IPS-15b (cell line): Measurements from ENCODE around the gene GRIP2.

Source experiments
- H3K27me3 ChIP-seq: one replicate; pipeline ENCODE4 v1.6.1; 2013; ENCODE audit warnings: low read length; ENCODE audit not compliant: control insufficient read depth, insufficient read depth
- H3K36me3 ChIP-seq: one replicate; pipeline ENCODE4 v1.6.1; 2013; ENCODE audit warnings: low read length; ENCODE audit not compliant: control insufficient read depth, insufficient read depth
- H3K4me1 ChIP-seq: one replicate; pipeline ENCODE4 v1.6.1; 2013; ENCODE audit warnings: mild to moderate bottlenecking, low read length; ENCODE audit not compliant: control insufficient read depth, insufficient read depth
- H3K4me3 ChIP-seq: one replicate; pipeline ENCODE4 v1.5.1; 2013; ENCODE audit warnings: low read depth, low read length
- H3K9ac ChIP-seq: one replicate; pipeline ENCODE4 v1.6.1; 2013; ENCODE audit warnings: low read depth, mild to moderate bottlenecking, low read length
- H3K9me3 ChIP-seq: one replicate; pipeline ENCODE4 v1.6.1; 2013; ENCODE audit warnings: mild to moderate bottlenecking, low read length; ENCODE audit not compliant: control insufficient read depth, insufficient read depth

Gene GRIP2

GRCh38 chr3:14546041-14546440, 5.9 kb upstream of the GRIP2 start:
- H3K9ac ChIP-seq, result no peak overlapping the region
- no peak overlapping the region for H3K4me3 ChIP-seq
- no peaks in the 10 kb centered on the region for H3K27me3 ChIP-seq
- no peaks in the 10 kb centered on the region for H3K4me1 ChIP-seq
- no peaks in the 10 kb centered on the region for H3K36me3 ChIP-seq
- H3K9me3 ChIP-seq, result no peaks in the 10 kb centered on the region

- H3K4me1 ChIP-seq, result no peaks in the 10 kb centered on the region
- no peaks in the 10 kb centered on the region for H3K9me3 ChIP-seq
- H3K36me3 ChIP-seq, result no peaks in the 10 kb centered on the region
- H3K9ac ChIP-seq, result no peak overlapping the region
- H3K27me3 ChIP-seq, result no peaks in the 10 kb centered on the region
- no peak overlapping the region for H3K4me3 ChIP-seq
Observed at GRCh38 chr3:14545251-14545635, 5.1 kb upstream of the GRIP2 start.

- Histone ChIP-seq H3K4me3 (no peak overlapping the region), H3K4me1 (no peaks in the 10 kb centered on the region), H3K27me3 (no peaks in the 10 kb centered on the region), H3K9ac (no peak overlapping the region), H3K36me3 (no peaks in the 10 kb centered on the region), H3K9me3 (no peaks in the 10 kb centered on the region)
Observed at GRCh38 chr3:14544282-14545250, 4.4 kb upstream of the GRIP2 start.

GRCh38 chr3:14543446-14543845, 3.3 kb upstream of the GRIP2 start:
- H3K36me3 ChIP-seq, result no peaks in the 10 kb centered on the region
- no peaks in the 10 kb centered on the region for H3K27me3 ChIP-seq
- no peaks in the 10 kb centered on the region for H3K4me1 ChIP-seq
- H3K4me3 ChIP-seq, result no peak overlapping the region
- H3K9me3 ChIP-seq, result no peaks in the 10 kb centered on the region
- peak overlapping the region; percentile 12 for H3K9ac ChIP-seq

- H3K9me3 ChIP-seq, result no peaks in the 10 kb centered on the region
- no peak overlapping the region for H3K9ac ChIP-seq
- no peaks in the 10 kb centered on the region for H3K4me1 ChIP-seq
- H3K4me3 ChIP-seq, result no peak overlapping the region
- no peaks in the 10 kb centered on the region for H3K27me3 ChIP-seq
- H3K36me3 ChIP-seq, result no peaks in the 10 kb centered on the region
Observed at GRCh38 chr3:14542656-14543055, 2.5 kb upstream of the GRIP2 start.

- Histone ChIP-seq H3K27me3 (no peaks in the 10 kb centered on the region), H3K9me3 (no peaks in the 10 kb centered on the region)
Observed at GRCh38 chr3:14541646-14542045, 1.5 kb upstream of the GRIP2 start.

GRCh38 chr3:14540821-14541385, 761 bp upstream of the GRIP2 start:
- Histone ChIP-seq H3K9ac (no peak overlapping the region), H3K4me3 (no peak overlapping the region), H3K36me3 (no peaks in the 10 kb centered on the region)

More at GRCh38 chr3:14541646-14542045, 1.5 kb upstream of the GRIP2 start:
- Histone ChIP-seq H3K4me1 (no peaks in the 10 kb centered on the region), H3K4me3 (no peak overlapping the region), H3K36me3 (no peaks in the 10 kb centered on the region), H3K9ac (no peak overlapping the region)

GRCh38 chr3:14539384-14539741, 779 bp downstream of the GRIP2 start:
- H3K36me3 ChIP-seq, result no peaks in the 10 kb centered on the region
- H3K4me3 ChIP-seq, result no peak overlapping the region
- H3K4me1 ChIP-seq, result peaks cover 6% of the 10 kb centered on the region
- no peaks in the 10 kb centered on the region for H3K27me3 ChIP-seq
- no peak overlapping the region for H3K9ac ChIP-seq
- H3K9me3 ChIP-seq, result no peaks in the 10 kb centered on the region

More at GRCh38 chr3:14540821-14541385, 761 bp upstream of the GRIP2 start:
- H3K4me1 ChIP-seq, result no peaks in the 10 kb centered on the region
- no peaks in the 10 kb centered on the region for H3K9me3 ChIP-seq
- H3K27me3 ChIP-seq, result no peaks in the 10 kb centered on the region

GRCh38 chr3:14538451-14539088, 1.6 kb downstream of the GRIP2 start:
- Histone ChIP-seq H3K9ac (no peak overlapping the region), H3K9me3 (no peaks in the 10 kb centered on the region), H3K4me3 (no peak overlapping the region), H3K27me3 (no peaks in the 10 kb centered on the region), H3K36me3 (no peaks in the 10 kb centered on the region), H3K4me1 (peaks cover 6% of the 10 kb centered on the region)

- H3K27me3 ChIP-seq, result no peaks in the 10 kb centered on the region
- no peaks in the 10 kb centered on the region for H3K9me3 ChIP-seq
- peaks cover 13% of the 10 kb centered on the region for H3K4me1 ChIP-seq
- H3K9ac ChIP-seq, result no peak overlapping the region
- no peaks in the 10 kb centered on the region for H3K36me3 ChIP-seq
- no peak overlapping the region for H3K4me3 ChIP-seq
Observed at GRCh38 chr3:14537590-14538450, 2.3 kb downstream of the GRIP2 start.

- Histone ChIP-seq H3K27me3 (no peaks in the 10 kb centered on the region), H3K4me1 (peaks cover 18% of the 10 kb centered on the region), H3K9me3 (no peaks in the 10 kb centered on the region), H3K4me3 (no peak overlapping the region), H3K36me3 (no peaks in the 10 kb centered on the region), H3K9ac (no peak overlapping the region)
Observed at GRCh38 chr3:14536837-14537589, 3.1 kb downstream of the GRIP2 start.
